ENCODE measurements around the gene NECAP2.
A peak's percentile ranks its signal among the peaks of the same experiment; 100 is the strongest.
"Not testable (repeated sequence)": the region's sequence is repeated elsewhere in the genome, so short reads cannot be mapped to it uniquely, and the experiment has no call there.

NECAP2 gene

GRCh38 chr1:16474166-16474800 is 33.8 kb downstream of the NECAP2 start:
- Histone ChIP-seq H3K4me1 (ENCODE audit: control extremely low read depth in 1 of 4, control insufficient read depth in 4 of 4, insufficient read depth in 4 of 4, low read length in 3 of 4) (no peaks in the 10 kb centered on the region), H3K27ac (ENCODE audit: insufficient read depth in 1 of 2, low read depth in 1 of 2, low read length in 2 of 2, poor library complexity in 1 of 2, severe bottlenecking in 2 of 2) (no peak overlapping the region), H3K36me3 (ENCODE audit: control insufficient read depth in 4 of 4, insufficient read depth in 4 of 4, low read length in 3 of 4) (peaks cover 2 to 27% (median 4%) of the 10 kb centered on the region in 4 experiments), H3K9me3 (ENCODE audit: control extremely low read depth in 1 of 5, control insufficient read depth in 4 of 5, insufficient read depth in 2 of 5, low read depth in 1 of 5, low read length in 4 of 5) (no peaks in the 10 kb centered on the region), H3K4me3 (ENCODE audit: control insufficient read depth in 1 of 7, extremely low read depth in 1 of 7, insufficient read depth in 4 of 7, low read depth in 2 of 7, low read length in 6 of 7) (no peak overlapping the region), H3K27me3 (replicated peaks in 2 of 5; ENCODE audit: control insufficient read depth in 4 of 5, insufficient read depth in 5 of 5, low read length in 4 of 5) (no peaks in the 10 kb centered on the region)
- ChIA-PET POLR2A (no interaction called here), CTCF (no interaction called here)
- no peak for DNase-seq
- WGBS (ENCODE audit: insufficient coverage), result 98% methylated on average over 27 of the region's 28 CpGs

- H3K9me3 ChIP-seq (ENCODE audit: control extremely low read depth in 1 of 5, control insufficient read depth in 4 of 5, insufficient read depth in 2 of 5, low read depth in 1 of 5, low read length in 4 of 5); H3K27me3 ChIP-seq (replicated peaks in 2 of 5; ENCODE audit: control insufficient read depth in 4 of 5, insufficient read depth in 5 of 5, low read length in 4 of 5); H3K27ac ChIP-seq (ENCODE audit: insufficient read depth in 1 of 2, low read depth in 1 of 2, low read length in 2 of 2, poor library complexity in 1 of 2, severe bottlenecking in 2 of 2); POLR2A ChIA-PET; H3K4me1 ChIP-seq (ENCODE audit: control extremely low read depth in 1 of 4, control insufficient read depth in 4 of 4, insufficient read depth in 4 of 4, low read length in 3 of 4); H3K4me3 ChIP-seq (ENCODE audit: control insufficient read depth in 1 of 7, extremely low read depth in 1 of 7, insufficient read depth in 4 of 7, low read depth in 2 of 7, low read length in 6 of 7): not testable (repeated sequence)
- CTCF ChIA-PET, result interaction anchor here (1.0 kb wide), 1 partner anchor 11 kb away, joined by 3 read pairs; no protein-coding TSS in a partner anchor
- peak in 2 of 3 donors; percentile 26 to 47 for DNase-seq
- WGBS (ENCODE audit: insufficient coverage), result no CpG with 5 or more reads among the region's 2 CpGs
- H3K36me3 ChIP-seq (ENCODE audit: control insufficient read depth in 4 of 4, insufficient read depth in 4 of 4, low read length in 3 of 4), result peaks cover 2 to 27% (median 4%) of the 10 kb centered on the region in 4 experiments
These were observed 34.4 kb downstream of the NECAP2 start for GRCh38 chr1:16474891-16475290.

- H3K4me1 ChIP-seq (ENCODE audit: control extremely low read depth in 1 of 4, control insufficient read depth in 4 of 4, insufficient read depth in 4 of 4, low read length in 3 of 4); H3K27ac ChIP-seq (ENCODE audit: insufficient read depth in 1 of 2, low read depth in 1 of 2, low read length in 2 of 2, poor library complexity in 1 of 2, severe bottlenecking in 2 of 2); H3K9me3 ChIP-seq (ENCODE audit: control extremely low read depth in 1 of 5, control insufficient read depth in 4 of 5, insufficient read depth in 2 of 5, low read depth in 1 of 5, low read length in 4 of 5); H3K4me3 ChIP-seq (ENCODE audit: control insufficient read depth in 1 of 7, extremely low read depth in 1 of 7, insufficient read depth in 4 of 7, low read depth in 2 of 7, low read length in 6 of 7); H3K27me3 ChIP-seq (replicated peaks in 2 of 5; ENCODE audit: control insufficient read depth in 4 of 5, insufficient read depth in 5 of 5, low read length in 4 of 5); POLR2A ChIA-PET; DNase-seq: not testable (repeated sequence)
- peaks cover 2 to 27% (median 4%) of the 10 kb centered on the region in 4 experiments for H3K36me3 ChIP-seq (ENCODE audit: control insufficient read depth in 4 of 4, insufficient read depth in 4 of 4, low read length in 3 of 4)
- CTCF ChIA-PET, result interaction anchor here (1.0 kb wide), 1 partner anchor 12 kb away, joined by 3 read pairs; no protein-coding TSS in a partner anchor
- WGBS (ENCODE audit: insufficient coverage), result 97% methylated on average over 11 of the region's 29 CpGs
These were observed 35.5 kb downstream of the NECAP2 start for GRCh38 chr1:16475771-16476770.

GRCh38 chr1:16478091-16478490 is 37.6 kb downstream of the NECAP2 start:
- Histone ChIP-seq H3K4me1 (ENCODE audit: control extremely low read depth in 1 of 4, control insufficient read depth in 4 of 4, insufficient read depth in 4 of 4, low read length in 3 of 4) (no peaks in the 10 kb centered on the region), H3K27ac (ENCODE audit: insufficient read depth in 1 of 2, low read depth in 1 of 2, low read length in 2 of 2, poor library complexity in 1 of 2, severe bottlenecking in 2 of 2) (no peak overlapping the region), H3K27me3 (replicated peaks in 2 of 5; ENCODE audit: control insufficient read depth in 4 of 5, insufficient read depth in 5 of 5, low read length in 4 of 5) (no peaks in the 10 kb centered on the region), H3K4me3 (ENCODE audit: control insufficient read depth in 1 of 7, extremely low read depth in 1 of 7, insufficient read depth in 4 of 7, low read depth in 2 of 7, low read length in 6 of 7) (no peak overlapping the region), H3K36me3 (ENCODE audit: control insufficient read depth in 4 of 4, insufficient read depth in 4 of 4, low read length in 3 of 4) (peaks cover 0 to 27% (median 4%) of the 10 kb centered on the region in 4 experiments), H3K9me3 (ENCODE audit: control extremely low read depth in 1 of 5, control insufficient read depth in 4 of 5, insufficient read depth in 2 of 5, low read depth in 1 of 5, low read length in 4 of 5) (no peaks in the 10 kb centered on the region)
- ChIA-PET POLR2A (no interaction called here), CTCF (interaction anchor here (0.7 kb wide), 1 partner anchor 39 kb away, joined by 3 read pairs; no protein-coding TSS in a partner anchor)
- DNase-seq, result no peak
- over 99% methylated on average over 12 of the region's 12 CpGs for WGBS (ENCODE audit: insufficient coverage)

- not testable (repeated sequence) for DNase-seq; H3K4me1 ChIP-seq (ENCODE audit: control extremely low read depth in 1 of 4, control insufficient read depth in 4 of 4, insufficient read depth in 4 of 4, low read length in 3 of 4)
- H3K36me3 ChIP-seq (ENCODE audit: control insufficient read depth in 4 of 4, insufficient read depth in 4 of 4, low read length in 3 of 4), result peaks cover 0 to 13% (median 1%) of the 10 kb centered on the region in 4 experiments
These were observed 42.6 kb downstream of the NECAP2 start for GRCh38 chr1:16483146-16483545.

GRCh38 chr1:16483639-16484500 is 43.3 kb downstream of the NECAP2 start:
- 93% methylated on average over 32 of the region's 45 CpGs for WGBS (ENCODE audit: insufficient coverage)
- H3K27ac ChIP-seq (ENCODE audit: insufficient read depth in 1 of 2, low read depth in 1 of 2, low read length in 2 of 2, poor library complexity in 1 of 2, severe bottlenecking in 2 of 2); H3K4me1 ChIP-seq (ENCODE audit: control extremely low read depth in 1 of 4, control insufficient read depth in 4 of 4, insufficient read depth in 4 of 4, low read length in 3 of 4); CTCF ChIA-PET; DNase-seq; H3K9me3 ChIP-seq (ENCODE audit: control extremely low read depth in 1 of 5, control insufficient read depth in 4 of 5, insufficient read depth in 2 of 5, low read depth in 1 of 5, low read length in 4 of 5); H3K27me3 ChIP-seq (replicated peaks in 2 of 5; ENCODE audit: control insufficient read depth in 4 of 5, insufficient read depth in 5 of 5, low read length in 4 of 5); H3K36me3 ChIP-seq (ENCODE audit: control insufficient read depth in 4 of 4, insufficient read depth in 4 of 4, low read length in 3 of 4); POLR2A ChIA-PET; H3K4me3 ChIP-seq (ENCODE audit: control insufficient read depth in 1 of 7, extremely low read depth in 1 of 7, insufficient read depth in 4 of 7, low read depth in 2 of 7, low read length in 6 of 7): not testable (repeated sequence)

More at GRCh38 chr1:16483146-16483545, 42.6 kb downstream of the NECAP2 start:
- 96% methylated on average over 18 of the region's 26 CpGs for whole genome bisulfite sequencing (ENCODE audit: insufficient coverage)
- H3K4me3 ChIP-seq (ENCODE audit: control insufficient read depth in 1 of 7, extremely low read depth in 1 of 7, insufficient read depth in 4 of 7, low read depth in 2 of 7, low read length in 6 of 7); POLR2A ChIA-PET; H3K27me3 ChIP-seq (replicated peaks in 2 of 5; ENCODE audit: control insufficient read depth in 4 of 5, insufficient read depth in 5 of 5, low read length in 4 of 5); H3K9me3 ChIP-seq (ENCODE audit: control extremely low read depth in 1 of 5, control insufficient read depth in 4 of 5, insufficient read depth in 2 of 5, low read depth in 1 of 5, low read length in 4 of 5); CTCF ChIA-PET; H3K27ac ChIP-seq (ENCODE audit: insufficient read depth in 1 of 2, low read depth in 1 of 2, low read length in 2 of 2, poor library complexity in 1 of 2, severe bottlenecking in 2 of 2): not testable (repeated sequence)

Measured in common myeloid progenitor, CD34-positive (primary cell).